HG03460 (cell line): Measurements from ENCODE around the gene IFIT1.
"Not testable (repeated sequence)": the region's sequence is repeated elsewhere in the genome, so short reads cannot be mapped to it uniquely, and the experiment has no call there.

Experiments
- ATAC-seq: cut with Tn5 transposase; IDR thresholded peaks from one replicate; pipeline ENCODE4 v1.9.1; 2021; ENCODE audit not compliant: unreplicated experiment

Gene IFIT1

GRCh38 chr10:89428877-89429276 is 36.5 kb downstream of the IFIT1 start:
- no peak for ATAC-seq

GRCh38 chr10:89431977-89432376 is 39.6 kb downstream of the IFIT1 start:
- ATAC-seq, result no peak

DNA sequence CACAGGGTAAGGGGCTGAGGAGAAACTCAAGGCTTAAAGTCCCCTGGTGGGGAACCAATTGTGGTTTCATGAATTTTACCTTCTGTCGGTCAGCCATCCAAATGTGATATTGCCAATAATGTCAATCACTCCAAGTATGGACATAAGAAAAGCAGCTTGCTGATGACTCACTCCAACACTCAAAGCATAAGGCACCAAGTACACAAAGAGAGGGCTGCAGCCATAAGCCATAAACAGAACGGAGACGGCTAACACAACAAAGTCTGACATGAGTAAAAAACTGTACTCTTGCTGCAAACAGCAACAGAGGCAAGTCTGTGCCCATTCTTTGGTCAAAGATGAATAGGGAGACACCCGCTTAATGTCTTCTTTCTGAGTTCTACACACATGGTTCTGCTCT is 46.1 kb downstream of the IFIT1 start:
- ATAC-seq, result no peak

- no peak for ATAC-seq
These were observed 48.0 kb downstream of the IFIT1 start for GRCh38 chr10:89440226-89441009.

DNA sequence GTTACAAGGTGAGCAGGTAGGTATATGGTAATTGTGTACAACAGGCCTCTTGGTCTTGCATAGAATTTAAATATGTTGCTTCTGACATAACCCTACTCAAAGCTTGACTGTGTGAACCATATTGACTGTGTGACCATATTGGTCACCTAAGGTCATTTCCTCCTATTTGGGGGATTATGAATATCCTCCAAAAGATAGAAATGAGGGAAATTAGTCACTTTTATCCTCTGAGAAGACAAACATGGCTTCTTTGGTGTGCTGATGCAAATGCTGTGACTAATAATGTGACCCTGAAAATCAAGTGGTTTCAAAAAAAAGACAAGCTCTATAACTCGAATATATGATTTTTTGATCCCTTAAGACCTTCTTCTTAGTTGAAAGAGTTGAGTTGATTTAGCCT is 49.9 kb downstream of the IFIT1 start:
- ATAC-seq, result no peak

DNA sequence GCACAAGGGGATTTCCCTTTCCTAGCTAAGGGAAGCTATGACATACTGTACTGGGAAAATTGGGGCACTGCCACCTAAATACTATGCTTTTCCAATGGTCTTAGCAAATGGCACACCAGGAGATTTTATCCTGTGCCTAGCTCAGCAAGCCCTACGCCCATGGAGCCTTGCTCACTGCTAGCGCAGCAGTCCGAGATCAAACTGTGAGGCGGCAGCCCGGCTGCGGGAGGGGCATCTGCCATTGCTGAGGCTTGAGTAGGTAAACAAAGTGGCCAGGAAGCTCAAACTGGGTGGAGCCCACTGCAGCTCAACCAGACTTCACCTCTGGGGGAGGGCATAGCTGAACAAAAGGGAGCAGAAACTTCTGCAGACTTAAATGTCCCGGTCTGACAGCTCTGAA is 52.4 kb downstream of the IFIT1 start:
- ATAC-seq, result not testable (repeated sequence)

- ATAC-seq, result no peak
These were observed 58.5 kb downstream of the IFIT1 start for GRCh38 chr10:89450901-89451300.

- ATAC-seq, result no peak
These were observed 59.8 kb downstream of the IFIT1 start for GRCh38 chr10:89452193-89452592.

GRCh38 chr10:89454561-89455347 is 62.3 kb downstream of the IFIT1 start:
- no peak for ATAC-seq
